Nephron progenitor cell (in vitro differentiated cells): ENCODE measurements around the gene MRC1.

ENCODE experiments used
- DNase-seq: peaks from one replicate; pipeline ENCODE4 v3.0.0; 2021
- H3K27ac Mint-ChIP-seq: 2 replicates; pipeline ENCODE4 v1.8.0; 2021; ENCODE audit warnings: mild to moderate bottlenecking, moderate library complexity, mixed read lengths
- H3K27me3 Mint-ChIP-seq: 2 replicates; pipeline ENCODE4 v1.8.0; 2021; ENCODE audit warnings: mild to moderate bottlenecking, low read depth, mixed read lengths; ENCODE audit not compliant: poor library complexity
- H3K36me3 Mint-ChIP-seq: 2 replicates; pipeline ENCODE4 v1.8.0; 2021; ENCODE audit warnings: low read depth, mixed read lengths
- H3K4me1 Mint-ChIP-seq: 2 replicates; pipeline ENCODE4 v1.8.0; 2021; ENCODE audit warnings: mixed read lengths
- H3K4me3 Mint-ChIP-seq: 2 replicates; pipeline ENCODE4 v1.8.0; 2021; ENCODE audit warnings: mild to moderate bottlenecking, moderate library complexity, mixed read lengths
- H3K9me3 Mint-ChIP-seq: 2 replicates; pipeline ENCODE4 v1.8.0; 2021; ENCODE audit warnings: mild to moderate bottlenecking, moderate library complexity, mixed read lengths
- TF ChIP-seq, protein P1 (sequence below): fragments of 200-600 bp; sonication (generic); IDR thresholded peaks from 2 replicates; pipeline ENCODE4 v1.5.0; 2021; ENCODE audit warnings: antibody characterized with exemption

MRC1 gene

DNA sequence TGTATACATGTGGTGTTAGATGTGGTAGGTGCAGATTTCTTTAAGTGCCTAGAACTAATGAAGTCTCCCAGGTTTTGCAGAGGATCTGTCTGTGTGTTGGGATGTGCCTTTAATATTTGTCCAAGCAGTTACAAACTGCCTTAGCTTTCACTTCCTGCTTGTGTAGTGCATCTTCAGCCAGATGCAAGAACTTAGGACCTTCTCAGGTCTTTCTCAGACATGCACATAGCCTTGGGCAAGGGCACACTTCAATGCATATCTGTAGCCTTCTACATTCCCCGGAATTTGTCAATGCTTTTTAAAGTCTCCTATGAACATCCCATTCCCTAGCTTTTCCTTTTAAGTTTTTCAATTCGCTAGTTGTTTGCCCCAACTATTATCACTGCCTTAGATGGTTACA lies 95.4 kb downstream of the MRC1 start:
- DNase-seq = no peak
- H3K4me3 Mint-ChIP-seq = no peak overlapping the region
- H3K27ac Mint-ChIP-seq = no peak overlapping the region
- H3K9me3 Mint-ChIP-seq = no peaks in the 10 kb centered on the region
- H3K27me3 Mint-ChIP-seq = peaks cover 2% of the 10 kb centered on the region
- H3K36me3 Mint-ChIP-seq = no peaks in the 10 kb centered on the region
- TF ChIP-seq, protein P1, sequence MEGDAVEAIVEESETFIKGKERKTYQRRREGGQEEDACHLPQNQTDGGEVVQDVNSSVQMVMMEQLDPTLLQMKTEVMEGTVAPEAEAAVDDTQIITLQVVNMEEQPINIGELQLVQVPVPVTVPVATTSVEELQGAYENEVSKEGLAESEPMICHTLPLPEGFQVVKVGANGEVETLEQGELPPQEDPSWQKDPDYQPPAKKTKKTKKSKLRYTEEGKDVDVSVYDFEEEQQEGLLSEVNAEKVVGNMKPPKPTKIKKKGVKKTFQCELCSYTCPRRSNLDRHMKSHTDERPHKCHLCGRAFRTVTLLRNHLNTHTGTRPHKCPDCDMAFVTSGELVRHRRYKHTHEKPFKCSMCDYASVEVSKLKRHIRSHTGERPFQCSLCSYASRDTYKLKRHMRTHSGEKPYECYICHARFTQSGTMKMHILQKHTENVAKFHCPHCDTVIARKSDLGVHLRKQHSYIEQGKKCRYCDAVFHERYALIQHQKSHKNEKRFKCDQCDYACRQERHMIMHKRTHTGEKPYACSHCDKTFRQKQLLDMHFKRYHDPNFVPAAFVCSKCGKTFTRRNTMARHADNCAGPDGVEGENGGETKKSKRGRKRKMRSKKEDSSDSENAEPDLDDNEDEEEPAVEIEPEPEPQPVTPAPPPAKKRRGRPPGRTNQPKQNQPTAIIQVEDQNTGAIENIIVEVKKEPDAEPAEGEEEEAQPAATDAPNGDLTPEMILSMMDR = no peak
- no peaks in the 10 kb centered on the region for H3K4me1 Mint-ChIP-seq

DNA sequence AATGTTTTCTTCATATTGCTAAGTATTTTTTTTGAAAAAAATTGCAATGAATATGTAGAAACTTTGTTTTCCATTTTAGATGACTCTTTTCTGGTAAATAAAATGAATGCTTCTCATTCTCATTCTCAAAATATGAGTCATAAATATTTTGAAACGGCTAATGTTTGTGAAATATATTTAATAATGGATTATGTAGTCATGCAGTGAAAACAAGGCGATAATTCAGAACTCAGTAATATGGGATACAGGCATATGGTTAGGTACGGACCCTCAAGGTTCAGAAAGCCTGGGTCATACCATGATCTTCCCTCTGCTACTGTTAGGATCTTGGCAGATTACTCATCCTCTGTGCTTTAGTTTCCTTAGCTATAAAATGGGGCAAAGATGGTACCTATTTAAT lies 96.3 kb downstream of the MRC1 start:
- TF ChIP-seq, protein P1 = no peak
- Mint-ChIP-seq H3K36me3 (no peaks in the 10 kb centered on the region), H3K4me1 (no peaks in the 10 kb centered on the region), H3K27me3 (peaks cover 2% of the 10 kb centered on the region), H3K4me3 (no peak overlapping the region), H3K27ac (no peak overlapping the region), H3K9me3 (no peaks in the 10 kb centered on the region)
- DNase-seq = no peak

DNA sequence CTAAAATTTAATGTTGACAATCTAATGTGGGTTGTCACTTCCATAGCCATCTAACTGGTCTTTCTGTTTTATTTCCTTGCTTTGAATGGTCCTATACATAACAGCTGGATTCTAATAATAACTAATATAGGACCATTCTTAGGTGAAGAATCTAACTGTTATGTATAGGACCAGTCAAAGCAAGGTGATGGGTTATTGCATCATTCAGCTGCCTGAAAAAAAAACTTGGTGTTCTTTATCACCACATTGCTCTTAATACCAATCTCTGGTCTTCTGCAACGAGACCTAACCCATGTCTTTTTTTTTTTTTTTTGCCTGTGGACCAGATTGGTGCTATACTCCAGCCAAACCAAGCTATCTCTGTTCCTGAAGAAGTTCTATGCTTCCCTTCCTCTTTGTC lies 96.9 kb downstream of the MRC1 start:
- Mint-ChIP-seq H3K36me3 (no peaks in the 10 kb centered on the region), H3K4me3 (no peak overlapping the region), H3K27me3 (peaks cover 2% of the 10 kb centered on the region), H3K4me1 (no peaks in the 10 kb centered on the region), H3K9me3 (no peaks in the 10 kb centered on the region), H3K27ac (no peak overlapping the region)
- TF ChIP-seq, protein P1 = no peak
- no peak for DNase-seq

DNA sequence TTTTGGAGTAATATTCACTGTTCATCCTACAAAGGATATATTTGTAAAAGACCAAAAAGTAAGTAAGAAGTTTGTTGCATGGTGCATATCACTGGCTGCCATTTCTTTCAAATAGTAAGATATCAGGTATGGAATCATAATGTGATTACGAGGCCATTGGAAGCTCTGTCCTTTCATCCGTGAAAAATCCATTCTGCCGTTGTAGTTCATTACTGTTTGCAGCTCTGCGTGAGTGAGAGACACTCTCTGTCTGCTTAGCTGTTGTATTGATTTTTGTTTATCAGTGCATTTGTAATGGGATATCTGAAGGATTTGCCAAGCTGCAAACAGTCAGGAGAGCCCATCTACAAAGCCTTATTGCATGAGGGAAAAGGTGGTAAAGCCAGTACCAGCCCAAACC lies 98.5 kb downstream of the MRC1 start:
- no peak overlapping the region for H3K27ac Mint-ChIP-seq
- TF ChIP-seq, protein P1 = no peak
- no peaks in the 10 kb centered on the region for H3K4me1 Mint-ChIP-seq
- peaks cover 2% of the 10 kb centered on the region for H3K27me3 Mint-ChIP-seq
- peaks cover 7% of the 10 kb centered on the region for H3K36me3 Mint-ChIP-seq
- H3K9me3 Mint-ChIP-seq = peaks cover 8% of the 10 kb centered on the region
- no peak overlapping the region for H3K4me3 Mint-ChIP-seq
- no peak for DNase-seq

DNA sequence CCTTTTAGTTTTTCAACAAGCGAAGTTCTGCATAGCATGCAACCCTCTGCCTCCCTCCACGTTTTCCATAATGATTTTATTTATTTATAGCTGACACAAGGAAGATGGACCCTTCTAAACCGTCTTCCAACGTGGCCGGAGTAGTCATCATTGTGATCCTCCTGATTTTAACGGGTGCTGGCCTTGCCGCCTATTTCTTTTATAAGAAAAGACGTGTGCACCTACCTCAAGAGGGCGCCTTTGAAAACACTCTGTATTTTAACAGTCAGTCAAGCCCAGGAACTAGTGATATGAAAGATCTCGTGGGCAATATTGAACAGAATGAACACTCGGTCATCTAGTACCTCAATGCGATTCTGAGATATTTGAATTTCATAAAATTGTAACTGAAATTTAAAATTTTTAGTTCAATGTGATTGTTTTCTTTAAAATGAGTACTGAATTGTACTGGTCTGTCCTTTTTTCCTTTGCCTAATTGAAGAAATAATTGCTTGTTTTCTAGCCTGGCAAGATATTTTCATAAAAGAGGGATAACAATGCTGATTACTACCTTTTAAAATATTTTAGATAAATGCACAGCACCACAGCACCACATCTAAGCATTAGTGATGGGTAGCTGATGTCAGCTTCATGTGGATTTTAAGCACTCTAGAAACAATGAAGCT lies 101.1 kb downstream of the MRC1 start:
- H3K4me3 Mint-ChIP-seq = no peak overlapping the region
- peaks cover 7% of the 10 kb centered on the region for H3K36me3 Mint-ChIP-seq
- DNase-seq = peak; percentile 10
- H3K4me1 Mint-ChIP-seq = no peaks in the 10 kb centered on the region
- TF ChIP-seq, protein P1 = peak; percentile 29
- no peak overlapping the region for H3K27ac Mint-ChIP-seq
- peaks cover 8% of the 10 kb centered on the region for H3K9me3 Mint-ChIP-seq
- H3K27me3 Mint-ChIP-seq = no peaks in the 10 kb centered on the region

DNA sequence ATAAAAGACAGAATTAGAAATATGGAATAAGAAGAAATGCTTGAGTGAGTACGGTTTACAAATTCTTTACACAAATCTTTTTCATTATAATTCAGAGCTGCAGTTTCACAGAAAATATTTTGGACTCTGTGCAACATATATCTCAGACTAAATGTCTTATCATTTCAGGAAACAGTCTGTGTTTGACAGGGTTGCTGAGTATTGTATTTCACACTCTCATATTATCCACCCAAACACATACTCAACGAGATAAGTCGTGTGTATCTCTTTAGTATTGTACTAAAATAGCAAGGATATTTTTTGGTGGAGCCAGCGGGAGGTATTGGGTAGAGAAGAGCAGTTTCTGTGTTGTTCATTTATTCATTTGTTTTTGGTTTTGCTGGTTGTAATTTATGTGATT lies 103.6 kb downstream of the MRC1 start:
- H3K4me1 Mint-ChIP-seq = no peaks in the 10 kb centered on the region
- no peaks in the 10 kb centered on the region for H3K27me3 Mint-ChIP-seq
- no peak overlapping the region for H3K27ac Mint-ChIP-seq
- no peak for DNase-seq
- TF ChIP-seq, protein P1 = no peak
- peaks cover 8% of the 10 kb centered on the region for H3K9me3 Mint-ChIP-seq
- no peak overlapping the region for H3K4me3 Mint-ChIP-seq
- peaks cover 7% of the 10 kb centered on the region for H3K36me3 Mint-ChIP-seq
